NCI-H1417 treated with DMSO at 0.1 percent for 48 hours (cell line): ENCODE results near the gene MOBP.

ENCODE experiments used
- DNase-seq: peaks from one replicate; lab custom pipeline; 2025; lab: John Stamatoyannopoulos, UW

Gene MOBP

DNA sequence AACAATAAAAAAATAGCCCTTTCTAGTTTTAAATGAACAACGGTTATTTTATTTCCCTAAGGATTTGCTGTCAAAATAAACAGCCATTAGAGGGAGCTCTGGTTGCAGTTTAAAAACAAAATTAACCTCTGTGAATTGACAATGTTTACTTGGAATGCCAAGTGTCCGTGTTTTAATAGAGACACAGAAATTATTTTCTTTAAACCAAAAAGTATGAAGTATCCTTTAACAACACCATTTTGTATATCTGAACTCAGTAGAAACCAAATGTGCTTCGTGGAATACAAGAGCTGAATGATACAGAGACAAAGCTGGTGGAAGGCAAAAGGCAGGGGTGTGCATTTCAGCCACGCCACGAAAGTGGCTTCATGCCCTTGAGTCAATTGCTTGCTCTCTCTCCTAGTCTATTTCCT lies 74.4 kb downstream of the MOBP start:
- no peak for DNase-seq

DNA sequence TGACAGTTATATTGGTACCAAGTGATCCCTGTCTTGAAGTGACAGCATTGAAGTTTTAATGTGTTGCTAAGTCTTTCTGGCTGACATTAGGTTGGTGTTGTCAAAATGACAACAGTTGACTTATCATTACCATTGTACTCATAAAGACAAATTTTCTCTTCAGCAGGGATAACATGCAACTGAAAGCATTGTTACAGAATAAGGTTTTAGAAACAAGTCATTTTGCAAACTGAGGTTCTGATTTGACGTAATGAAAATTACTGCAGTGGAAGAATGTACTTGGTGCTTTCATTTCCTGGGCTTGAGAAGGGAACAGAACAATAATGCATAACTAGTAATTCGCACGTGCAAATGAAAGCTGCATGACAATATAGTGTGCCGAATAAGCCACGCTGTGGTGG lies 75.1 kb downstream of the MOBP start:
- DNase-seq = no peak

DNA sequence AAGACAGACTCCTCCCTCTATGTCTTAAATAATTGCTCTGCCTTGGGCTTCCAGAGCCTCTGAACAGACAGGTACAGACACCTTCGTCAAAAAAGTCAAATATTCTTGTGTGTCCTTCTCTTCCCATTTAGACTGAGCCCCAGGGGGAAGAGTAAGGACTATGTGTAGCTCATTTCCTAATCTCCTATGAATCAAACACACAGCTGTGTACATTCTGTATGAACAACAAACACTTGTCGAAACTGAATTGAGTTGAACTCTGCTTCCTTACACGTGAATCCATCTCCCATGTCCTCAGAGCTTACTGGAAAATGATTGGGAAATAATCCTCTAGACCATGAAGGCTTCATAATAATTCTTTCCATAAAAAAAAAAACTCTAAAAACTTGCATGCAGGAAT lies 80.8 kb downstream of the MOBP start:
- DNase-seq = no peak

GRCh38 chr3:39550354-39551051 lies 83.0 kb downstream of the MOBP start:
- no peak for DNase-seq
